Stimulated activated CD8-positive, alpha-beta memory T cell treated with anti-CD3 and anti-CD28 coated beads, Interleukin-15, amount 100 ng/mL, for 4 hours (primary cell): ENCODE measurements around the gene CLPTM1.
"Not testable (repeated sequence)": the region's sequence is repeated elsewhere in the genome, so short reads cannot be mapped to it uniquely, and the experiment has no call there.

ENCODE experiments used
- DNase-seq, 2 donors: peaks; one replicate each; pipeline ENCODE4 v3.0.0-alpha.2; 2020; ENCODE audit warnings: low read depth in 2 of 2

Gene CLPTM1

GRCh38 chr19:44954649-44955504, at the start of gene CLPTM1:
CLPTM1 (plus strand) TSS chr19:44955380; CDS start chr19:44955396, 16 bp downstream.
- peak; percentile 92 to 93 for DNase-seq

- DNase-seq: no peak
Observed at GRCh38 chr19:44905437-44906160, 49.6 kb upstream of the CLPTM1 start, which contains the start of gene APOE. APOE (plus strand) TSS chr19:44905796; CDS start chr19:44906625, 829 bp downstream.

GRCh38 chr19:44907613-44908012, 47.6 kb upstream of the CLPTM1 start:
- DNase-seq: no peak

- no peak for DNase-seq
Observed at GRCh38 chr19:44908074-44908835, 46.9 kb upstream of the CLPTM1 start.

- no peak for DNase-seq
Observed at GRCh38 chr19:44908836-44909261, 46.3 kb upstream of the CLPTM1 start.

GRCh38 chr19:44909775-44910174, 45.4 kb upstream of the CLPTM1 start:
- DNase-seq: no peak

- not testable (repeated sequence) for DNase-seq
Observed at GRCh38 chr19:44911896-44912295, 43.3 kb upstream of the CLPTM1 start.

GRCh38 chr19:44912854-44913253, 42.3 kb upstream of the CLPTM1 start:
- no peak for DNase-seq

GRCh38 chr19:44913512-44914432, 41.4 kb upstream of the CLPTM1 start:
- not testable (repeated sequence) for DNase-seq

- DNase-seq: peak; percentile 43 to 54
Observed at GRCh38 chr19:44914433-44915206, 40.6 kb upstream of the CLPTM1 start, which contains the start of gene APOC1. APOC1 (plus strand) TSS chr19:44914608; CDS start chr19:44914892, 284 bp downstream.

- no peak for DNase-seq
Observed at GRCh38 chr19:44924243-44924725, 30.9 kb upstream of the CLPTM1 start.

- DNase-seq: no peak
Observed at GRCh38 chr19:44925114-44925891, 29.9 kb upstream of the CLPTM1 start.

- not testable (repeated sequence) for DNase-seq
Observed at GRCh38 chr19:44926245-44927077, 28.7 kb upstream of the CLPTM1 start.

GRCh38 chr19:44927746-44928145, 27.4 kb upstream of the CLPTM1 start:
- DNase-seq: no peak

- DNase-seq: no peak
Observed at GRCh38 chr19:44930088-44930487, 25.1 kb upstream of the CLPTM1 start.

- DNase-seq: no peak
Observed at GRCh38 chr19:44931541-44931940, 23.6 kb upstream of the CLPTM1 start.

- no peak for DNase-seq
Observed at GRCh38 chr19:44939668-44940067, 15.5 kb upstream of the CLPTM1 start.

- no peak for DNase-seq
Observed at GRCh38 chr19:44942067-44942571, 13.1 kb upstream of the CLPTM1 start, which contains the start of gene APOC4. APOC4 (plus strand) TSS chr19:44942237; CDS start chr19:44942278, 41 bp downstream.
